PC-3 (cell line): ENCODE results near the gene ARHGEF28.

Experiments
- CTCF ChIP-seq: fragments of 300-600 bp; sonication (generic); conservative IDR thresholded peaks from 2 replicates; pipeline ENCODE4 v1.5.1; 2017; ENCODE audit warnings: antibody characterized with exemption, low read depth, mild to moderate bottlenecking, low read length
- EZH2 ChIP-seq: fragments of 300-600 bp; sonication (generic); IDR thresholded peaks from one replicate; pipeline ENCODE4 v1.6.1; 2017; ENCODE audit warnings: antibody characterized with exemption, mild to moderate bottlenecking, low read length; ENCODE audit not compliant: unreplicated experiment
- EZH2phosphoT487 ChIP-seq: fragments of 300-600 bp; sonication (generic); IDR thresholded peaks from 2 replicates; pipeline ENCODE4 v1.6.1; 2018; ENCODE audit warnings: mild to moderate bottlenecking, antibody characterized with exemption, low read length, borderline replicate concordance

- no peak for TF ChIP-seq EZH2
- TF ChIP-seq EZH2phosphoT487, result no peak
- no peak for TF ChIP-seq CTCF
These were observed 320.3 kb downstream of the ARHGEF28 start for GRCh38 chr5:73946278-73946677.
